GM10248 (cell line): ENCODE data around the gene UGCG.
"Not testable (repeated sequence)": the region's sequence is repeated elsewhere in the genome, so short reads cannot be mapped to it uniquely, and the experiment has no call there.

Experiments used
- CTCF ChIA-PET: fragments of 300-600 bp; sonication (Branson Sonifier 250); formaldehyde crosslinking; extraction: SDS; loops from one replicate; lab custom pipeline; 2021; ENCODE audit warnings: antibody characterized with exemption; lab: Yijun Ruan, JAX
- POLR2A ChIA-PET: fragments of 350-650 bp; sonication (Branson Sonifier 250); formaldehyde crosslinking; extraction: SDS; loops from one replicate; lab custom pipeline; 2020; ENCODE audit warnings: antibody characterized with exemption; lab: Yijun Ruan, JAX
- DNase-seq: peaks from one replicate; pipeline ENCODE4 v3.0.0; 2012; ENCODE audit errors: extremely low spot score
- TF ChIP-seq, protein P1 (sequence below): IDR thresholded peaks from 2 replicates; pipeline ENCODE4 v1.5.1; 2012; ENCODE audit warnings: mild to moderate bottlenecking, low read depth; ENCODE audit errors: extremely low read depth, missing control alignments, control extremely low read depth

Gene UGCG

GRCh38 chr9:111873901-111874300, 22.7 kb upstream of the UGCG start:
- TF ChIP-seq, protein P1, sequence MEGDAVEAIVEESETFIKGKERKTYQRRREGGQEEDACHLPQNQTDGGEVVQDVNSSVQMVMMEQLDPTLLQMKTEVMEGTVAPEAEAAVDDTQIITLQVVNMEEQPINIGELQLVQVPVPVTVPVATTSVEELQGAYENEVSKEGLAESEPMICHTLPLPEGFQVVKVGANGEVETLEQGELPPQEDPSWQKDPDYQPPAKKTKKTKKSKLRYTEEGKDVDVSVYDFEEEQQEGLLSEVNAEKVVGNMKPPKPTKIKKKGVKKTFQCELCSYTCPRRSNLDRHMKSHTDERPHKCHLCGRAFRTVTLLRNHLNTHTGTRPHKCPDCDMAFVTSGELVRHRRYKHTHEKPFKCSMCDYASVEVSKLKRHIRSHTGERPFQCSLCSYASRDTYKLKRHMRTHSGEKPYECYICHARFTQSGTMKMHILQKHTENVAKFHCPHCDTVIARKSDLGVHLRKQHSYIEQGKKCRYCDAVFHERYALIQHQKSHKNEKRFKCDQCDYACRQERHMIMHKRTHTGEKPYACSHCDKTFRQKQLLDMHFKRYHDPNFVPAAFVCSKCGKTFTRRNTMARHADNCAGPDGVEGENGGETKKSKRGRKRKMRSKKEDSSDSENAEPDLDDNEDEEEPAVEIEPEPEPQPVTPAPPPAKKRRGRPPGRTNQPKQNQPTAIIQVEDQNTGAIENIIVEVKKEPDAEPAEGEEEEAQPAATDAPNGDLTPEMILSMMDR: no peak
- no peak for DNase-seq
- CTCF ChIA-PET: interaction anchor here (1.5 to 2.2 kb wide), 2 partner anchors 12 to 201 kb away, joined by 4 to 5 read pairs; no protein-coding TSS in a partner anchor
- POLR2A ChIA-PET: no interaction called here

GRCh38 chr9:111874500-111874899, 22.1 kb upstream of the UGCG start:
- POLR2A ChIA-PET: no interaction called here
- CTCF ChIA-PET: interaction anchor here (0.9 to 2.2 kb wide), 2 partner anchors 115 to 201 kb away, joined by 4 read pairs; no protein-coding TSS in a partner anchor
- DNase-seq: no peak
- TF ChIP-seq, protein P1: no peak

DNA sequence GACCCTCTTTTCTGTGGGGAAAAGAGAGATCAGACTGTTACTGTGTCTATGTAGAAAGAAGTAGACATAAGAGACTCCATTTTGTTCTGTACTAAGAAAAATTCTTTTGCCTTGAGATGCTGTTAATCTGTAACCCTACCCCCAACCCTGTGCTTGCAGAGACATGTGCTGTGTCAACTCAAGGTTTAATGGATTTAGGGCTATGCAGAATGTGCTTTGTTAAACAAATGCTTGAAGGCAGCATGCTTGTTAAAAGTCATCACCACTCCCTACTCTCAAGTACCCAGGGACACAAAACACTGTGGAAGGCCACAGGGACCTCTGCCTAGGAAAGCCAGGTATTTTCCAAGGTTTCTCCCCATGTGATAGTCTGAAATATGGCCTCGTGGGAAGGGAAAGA, 21.3 kb upstream of the UGCG start:
- CTCF ChIA-PET: interaction anchor here (0.9 to 2.2 kb wide), 2 partner anchors 116 to 200 kb away, joined by 4 read pairs; no protein-coding TSS in a partner anchor
- POLR2A ChIA-PET, DNase-seq: not testable (repeated sequence)

DNA sequence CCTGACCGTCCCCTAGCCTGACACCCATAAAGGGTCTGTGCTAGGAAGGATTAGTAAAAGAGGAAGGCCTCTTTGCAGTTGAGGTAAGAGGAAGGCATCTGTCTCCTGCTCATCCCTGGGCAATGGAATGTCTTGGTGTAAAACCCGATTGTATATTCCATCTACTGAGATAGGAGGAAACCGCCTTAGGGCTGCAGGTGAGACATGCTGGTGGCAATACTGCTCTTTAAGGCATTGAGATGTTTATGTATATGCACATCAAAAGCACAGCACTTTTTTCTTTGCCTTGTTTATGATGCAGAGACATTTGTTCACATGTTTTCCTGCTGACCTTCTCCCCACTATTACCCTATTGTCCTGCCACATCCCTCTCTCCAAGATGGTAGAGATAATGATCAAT, 20.9 kb upstream of the UGCG start:
- DNase-seq, POLR2A ChIA-PET, CTCF ChIA-PET: not testable (repeated sequence)

DNA sequence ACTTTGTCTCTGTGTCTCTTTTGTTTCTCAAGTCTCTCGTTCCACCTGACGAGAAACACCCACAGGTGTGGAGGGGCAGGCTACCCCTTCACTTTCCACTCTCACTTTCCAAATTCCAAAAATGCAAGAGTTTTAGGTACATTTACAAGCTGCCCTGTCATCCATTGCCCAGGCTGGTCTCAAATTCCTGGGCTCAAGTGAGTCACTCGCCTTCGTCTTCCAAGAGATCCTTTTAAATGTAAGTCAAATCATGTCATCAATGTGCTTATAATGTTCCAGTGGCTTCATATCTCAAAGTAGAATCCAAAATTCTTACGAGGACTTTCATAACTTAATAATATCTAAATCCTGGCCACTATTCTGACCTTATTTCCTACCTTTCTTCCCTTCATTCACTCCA, 20.4 kb upstream of the UGCG start:
- DNase-seq: no peak
- CTCF ChIA-PET: no interaction called here
- TF ChIP-seq, protein P1: no peak
- POLR2A ChIA-PET: no interaction called here

DNA sequence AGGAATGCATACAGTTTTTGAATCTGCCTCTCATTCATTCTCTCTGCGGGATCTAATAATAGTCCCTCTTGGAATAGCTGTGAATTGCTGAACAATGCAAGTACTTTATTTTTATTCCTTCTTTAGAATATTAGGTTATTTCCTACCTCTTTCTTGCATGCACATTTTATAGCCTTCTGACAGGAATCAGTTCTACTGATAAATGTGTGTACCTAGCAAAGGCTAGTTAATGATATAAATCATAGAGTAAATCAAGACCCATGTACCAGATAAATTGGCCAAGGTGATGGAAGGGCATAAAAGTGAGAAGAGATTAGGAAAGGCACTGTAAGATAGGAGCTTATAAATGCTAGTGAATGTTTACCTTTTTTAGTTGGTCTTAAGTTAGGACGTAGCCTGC, 19.2 kb upstream of the UGCG start:
- DNase-seq: no peak
- TF ChIP-seq, protein P1: no peak
- POLR2A ChIA-PET: no interaction called here
- CTCF ChIA-PET: no interaction called here

GRCh38 chr9:111878946-111879345, 17.7 kb upstream of the UGCG start:
- TF ChIP-seq, protein P1: no peak
- ChIA-PET POLR2A (no interaction called here), CTCF (no interaction called here)
- DNase-seq: no peak
